GM21423 (cell line): ENCODE measurements around the gene CIT.
A peak's percentile ranks its signal among the peaks of the same experiment; 100 is the strongest.

Experiments
- ATAC-seq: cut with Tn5 transposase; IDR thresholded peaks from one replicate; pipeline ENCODE4 v1.9.1; 2021; ENCODE audit warnings: mild to moderate bottlenecking, moderate library complexity; ENCODE audit not compliant: unreplicated experiment

CIT gene

GRCh38 chr12:119681728-119682638, 195.1 kb downstream of the CIT start:
- ATAC-seq, result peak; percentile 61

- ATAC-seq, result no peak
Measured at GRCh38 chr12:119681111-119681510, 196.0 kb downstream of the CIT start.

- ATAC-seq, result no peak
Measured at GRCh38 chr12:119679490-119679889, 197.6 kb downstream of the CIT start.

- no peak for ATAC-seq
Measured at GRCh38 chr12:119679081-119679480, 198.0 kb downstream of the CIT start.

GRCh38 chr12:119678459-119678858, 198.7 kb downstream of the CIT start:
- ATAC-seq, result no peak

- no peak for ATAC-seq
Measured at GRCh38 chr12:119676573-119676972, 200.5 kb downstream of the CIT start.

- no peak for ATAC-seq
Measured at GRCh38 chr12:119676022-119676421, 201.1 kb downstream of the CIT start.

GRCh38 chr12:119674560-119674959, 202.6 kb downstream of the CIT start:
- no peak for ATAC-seq

- no peak for ATAC-seq
Measured at GRCh38 chr12:119673634-119674033, 203.5 kb downstream of the CIT start.

GRCh38 chr12:119672194-119672593, 204.9 kb downstream of the CIT start:
- ATAC-seq, result no peak

- ATAC-seq, result no peak
Measured at GRCh38 chr12:119671070-119671469, 206.1 kb downstream of the CIT start.

GRCh38 chr12:119669744-119670472, 207.2 kb downstream of the CIT start:
- ATAC-seq, result no peak

- no peak for ATAC-seq
Measured at GRCh38 chr12:119668324-119668841, 208.7 kb downstream of the CIT start.

- ATAC-seq, result peak; percentile 94
Measured at GRCh38 chr12:119667577-119668323, 209.4 kb downstream of the CIT start, which contains the start of gene PRKAB1. TSS of gene PRKAB1 (plus strand) at chr12:119668133. CDS start at chr12:119668245, 112 bp downstream.

GRCh38 chr12:119666900-119667576, 210.1 kb downstream of the CIT start:
- peak; percentile 16 for ATAC-seq

- no peak for ATAC-seq
Measured at GRCh38 chr12:119666226-119666795, 210.8 kb downstream of the CIT start.

- no peak for ATAC-seq
Measured at GRCh38 chr12:119665164-119665929, 211.8 kb downstream of the CIT start.

- no peak for ATAC-seq
Measured at GRCh38 chr12:119664642-119665041, 212.5 kb downstream of the CIT start.

- ATAC-seq, result no peak
Measured at GRCh38 chr12:119661882-119662281, 215.2 kb downstream of the CIT start.
